ENCODE data around the gene NR1H4. TPM values are rescaled to one million over a fixed set of nuclear protein-coding genes. Genes with fewer than 3 reads are reported as not detected.

NR1H4 gene
- total and polyA plus RNA-seq, 9 of the 15 experiments (the other 6 are each of a cell fraction or from before 2014, with no cell fraction given): 0.03 TPM; not detected in 8

GRCh38 chr12:100484891-100485471 is 11.3 kb downstream of the NR1H4 start:
- H3K27ac ChIP-seq (ENCODE audit: extremely low read depth, low read depth, low read length): no peak overlapping the region
- H3K27me3 ChIP-seq (ENCODE audit: control insufficient read depth in 2 of 2, insufficient read depth in 2 of 2, low read length in 2 of 2): no peaks in the 10 kb centered on the region
- intact Hi-C loops (cut with micrococcal nuclease) (no loop called here), in situ Hi-C loops (cut with MboI) (no loop called here)
- BruUV-seq (replicated peaks): no TSS peak
- TF ChIP-seq BCL6 (CRISPR knock-in tag; IDR thresholded peaks at IDR 0.05) (no peak), ZNF3 (CRISPR knock-in tag; IDR thresholded peaks at IDR 0.05) (no peak), SIN3B (IDR thresholded peaks at IDR 0.05; ENCODE audit: low read depth) (no peak), ILK (tag; IDR thresholded peaks at IDR 0.05; ENCODE audit: borderline replicate concordance, low read depth) (no peak), SOX6 (IDR thresholded peaks at IDR 0.05) (no peak), CBFB (CRISPR knock-in tag; IDR thresholded peaks at IDR 0.05) (no peak), BDP1 (IDR thresholded peaks at IDR 0.05; ENCODE audit: insufficient read depth, insufficient read length) (no peak), ETS2 (tag; IDR thresholded peaks at IDR 0.05; ENCODE audit: borderline replicate concordance, poor library complexity, severe bottlenecking) (no peak)
- ATAC-seq (no peak), DNase-seq (ENCODE audit: extremely low read depth in 1 of 4, low spot score in 3 of 4) (no peak), FAIRE-seq (no peak)
- H3K9me3 ChIP-seq (replicated peaks; ENCODE audit: control insufficient read depth, insufficient read depth, low read depth, low read length): no peaks in the 10 kb centered on the region
- no peaks in the 10 kb centered on the region for H3K9me1 ChIP-seq (ENCODE audit: control insufficient read depth, insufficient read depth, low read length)
- H3K9ac ChIP-seq (ENCODE audit: insufficient read depth in 1 of 2, low read depth in 2 of 2, low read length in 2 of 2): no peak overlapping the region
- H3K4me2 ChIP-seq (ENCODE audit: insufficient read depth, low read length): no peak overlapping the region
- H3K4me3 ChIP-seq: no peak overlapping the region
- H4K20me1 ChIP-seq (replicated peaks; ENCODE audit: control insufficient read depth, insufficient read depth, low read length): no peaks in the 10 kb centered on the region
- H3K36me3 ChIP-seq (ENCODE audit: control insufficient read depth, insufficient read depth, low read length): no peaks in the 10 kb centered on the region
- CTCF ChIA-PET (ENCODE audit: low intra/inter-chr PET ratio): no interaction called here
- no peak overlapping the region for H2AFZ ChIP-seq (ENCODE audit: low read depth, low read length)
- no peaks in the 10 kb centered on the region for H3K4me1 ChIP-seq (replicated peaks in 1 of 2; ENCODE audit: control insufficient read depth in 2 of 2, insufficient read depth in 2 of 2, low read length in 2 of 2)
- no peaks in the 10 kb centered on the region for H3K79me2 ChIP-seq (ENCODE audit: control insufficient read depth, insufficient read depth, low read length)
- POLR2A ChIA-PET: no interaction called here

Data from K562 (cell line).